ENCODE measurements around the gene TF. TPM values are rescaled to one million over a fixed set of nuclear protein-coding genes. Genes with fewer than 3 reads are reported as not detected.

Gene TF
- total and polyA plus RNA-seq, 2 of the 8 experiments (the other 6 are each of a cell fraction or from before 2014, with no cell fraction given), result 0.02 to 0.26 TPM

- 85% methylated on average over 6 of the region's 6 CpGs; no CpG with 5 or more reads in 1 of the 2 experiments for WGBS, 2 experiments (ENCODE audit: extremely low coverage in 1 of 2, insufficient coverage in 1 of 2, insufficient read length in 1 of 2, insufficient replicate concordance in 2 of 2, low coverage in 1 of 2, low lambda C conversion rate in 2 of 2, missing lambda C conversion rate in 1 of 2)
- no peaks in the 10 kb centered on the region for H3K79me1 ChIP-seq (ENCODE audit: low read depth, low read length)
- no peak overlapping the region for H2BK120ac ChIP-seq (replicated peaks; ENCODE audit: low read depth, low read length)
- H2BK15ac ChIP-seq (ENCODE audit: low read length), result no peak overlapping the region
- H2BK20ac ChIP-seq (ENCODE audit: low read length), result no peak overlapping the region
- H3K79me2 ChIP-seq (ENCODE audit: control insufficient read depth in 1 of 2, insufficient read depth in 2 of 2, low read length in 2 of 2), result no peaks in the 10 kb centered on the region
- no peak overlapping the region for H2BK5ac ChIP-seq (ENCODE audit: low read depth, low read length)
- H3K4me1 ChIP-seq (replicated peaks in 1 of 4; ENCODE audit: control insufficient read depth in 3 of 4, insufficient read depth in 4 of 4, low read length in 3 of 4), result no peaks in the 10 kb centered on the region; a peak in 1 of 7 replicates
- TF ChIP-seq SIX5 (IDR thresholded peaks at IDR 0.05; ENCODE audit: low read depth, low read length), result no peak
- no peak for TF ChIP-seq RFX5 (IDR thresholded peaks at IDR 0.05; ENCODE audit: borderline replicate concordance, low read depth, low read length)
- no peak for TF ChIP-seq ATF2 (IDR thresholded peaks at IDR 0.05; ENCODE audit: low read length)
- no peak for TF ChIP-seq E2F6 (IDR thresholded peaks at IDR 0.05)
- TF ChIP-seq SIN3A (conservative IDR thresholded peaks at IDR 0.05 in 1 of 2, IDR thresholded peaks at IDR 0.05 in 1 of 2; ENCODE audit: low read depth in 1 of 2, low read length in 2 of 2), result no peak
- TF ChIP-seq CBX8 (IDR thresholded peaks at IDR 0.05; ENCODE audit: borderline replicate concordance, low read depth, low read length), result no peak
- no peak for TF ChIP-seq TCF12 (IDR thresholded peaks at IDR 0.05; ENCODE audit: low read depth, low read length)
- TF ChIP-seq USF2 (IDR thresholded peaks at IDR 0.05; ENCODE audit: low read length), result no peak
- TF ChIP-seq HDAC2 (IDR thresholded peaks at IDR 0.05; ENCODE audit: borderline replicate concordance in 1 of 2, low read depth in 2 of 2, low read length in 2 of 2), result no peak
- TF ChIP-seq BRCA1 (IDR thresholded peaks at IDR 0.05; ENCODE audit: low read depth, low read length), result no peak
- H3K27me3 ChIP-seq (replicated peaks in 1 of 4; ENCODE audit: control insufficient read depth in 3 of 4, extremely low read depth in 1 of 4, insufficient read depth in 3 of 4, low read length in 3 of 4), result no peaks in the 10 kb centered on the region; a peak in 1 of 7 replicates
- H3K36me3 ChIP-seq (ENCODE audit: control insufficient read depth in 2 of 4, insufficient read depth in 4 of 4, low read length in 3 of 4), result no peaks in the 10 kb centered on the region
- no peak overlapping the region for H2AFZ ChIP-seq (ENCODE audit: low read length)
- H4K8ac ChIP-seq (ENCODE audit: extremely low read depth, insufficient read depth, low read length), result 0 out of 2 replicates have a peak overlapping the region, but pooled peaks have one; percentile 3
- H3K14ac ChIP-seq (ENCODE audit: insufficient read length), result no peak overlapping the region
- H3K27ac ChIP-seq (ENCODE audit: low read depth, low read length), result no peak overlapping the region
- H3K18ac ChIP-seq (ENCODE audit: extremely low read depth, low read length), result no peak overlapping the region
- H4K20me1 ChIP-seq (replicated peaks in 1 of 2; ENCODE audit: control insufficient read depth in 1 of 2, insufficient read depth in 2 of 2, low read length in 2 of 2), result no peaks in the 10 kb centered on the region
- no peak overlapping the region for H3K4me3 ChIP-seq (ENCODE audit: extremely low read depth in 1 of 4, insufficient read depth in 2 of 4, low read depth in 3 of 4, low read length in 4 of 4)
- ChIA-PET POLR2A (ENCODE audit: partially characterized antibody) (no interaction called here), CTCF (ENCODE audit: partially characterized antibody) (interaction anchor here (1.2 kb wide), 1 partner anchor 39 kb away, joined by 4 read pairs; no protein-coding TSS in a partner anchor)
- no peak overlapping the region for H3K56ac ChIP-seq (replicated peaks; ENCODE audit: insufficient read length, low read depth, low read length)
- H4K5ac ChIP-seq (ENCODE audit: insufficient read length, low read depth, low read length), result no peak overlapping the region
- no peak overlapping the region for H2AK5ac ChIP-seq (ENCODE audit: low read depth, low read length)
- H4K91ac ChIP-seq (replicated peaks; ENCODE audit: insufficient read length, low read length), result no peak overlapping the region
- H3K23ac ChIP-seq (ENCODE audit: insufficient read length), result no peak overlapping the region
- no peak overlapping the region for H2BK12ac ChIP-seq (ENCODE audit: low read depth, low read length)
- FAIRE-seq (no peak), DNase-seq (ENCODE audit: low read depth in 1 of 2, low spot score in 2 of 2) (no peak)
- H3K4ac ChIP-seq (replicated peaks; ENCODE audit: insufficient read length, low read depth, low read length), result no peak overlapping the region
- no peak overlapping the region for H3K4me2 ChIP-seq (ENCODE audit: insufficient read depth in 1 of 2, low read depth in 2 of 2, low read length in 2 of 2)
- no peak overlapping the region for H3K9ac ChIP-seq (replicated peaks in 1 of 4; ENCODE audit: extremely low read depth in 1 of 4, low read depth in 3 of 4, low read length in 3 of 4)
- no peaks in the 10 kb centered on the region for H3K23me2 ChIP-seq (ENCODE audit: low read depth, low read length)
- no peaks in the 10 kb centered on the region for H3K9me3 ChIP-seq (ENCODE audit: insufficient read depth in 2 of 2, low read depth in 1 of 2, low read length in 1 of 2)
These were observed 4.1 kb downstream of the TF start for GRCh38 chr3:133750259-133750656.
